GM10248 (cell line): ENCODE data around the gene ARSA.
A peak's percentile ranks its signal among the peaks of the same experiment; 100 is the strongest.

Experiments
- CTCF ChIA-PET: fragments of 300-600 bp; sonication (Branson Sonifier 250); formaldehyde crosslinking; extraction: SDS; loops from one replicate; lab custom pipeline; 2021; ENCODE audit warnings: antibody characterized with exemption; lab: Yijun Ruan, JAX
- POLR2A ChIA-PET: fragments of 350-650 bp; sonication (Branson Sonifier 250); formaldehyde crosslinking; extraction: SDS; loops from one replicate; lab custom pipeline; 2020; ENCODE audit warnings: antibody characterized with exemption; lab: Yijun Ruan, JAX
- DNase-seq: peaks from one replicate; pipeline ENCODE4 v3.0.0; 2012; ENCODE audit errors: extremely low spot score
- CTCF ChIP-seq: IDR thresholded peaks from 2 replicates; pipeline ENCODE4 v1.5.1; 2012; ENCODE audit warnings: mild to moderate bottlenecking, low read depth; ENCODE audit errors: extremely low read depth, missing control alignments, control extremely low read depth

The ARSA gene

GRCh38 chr22:50607659-50608020 is 20.3 kb downstream of the ARSA start:
- POLR2A ChIA-PET, result no interaction called here
- TF ChIP-seq CTCF, result no peak
- CTCF ChIA-PET, result interaction anchor here (1.3 to 3.8 kb wide), 2 partner anchors 13 to 32 kb away, joined by 3 to 25 read pairs; no protein-coding TSS in a partner anchor
- DNase-seq, result no peak

- no peak for TF ChIP-seq CTCF
- DNase-seq, result no peak
- CTCF ChIA-PET, result interaction anchor here (1.1 to 3.8 kb wide), 4 partner anchors 14 to 331 kb away, joined by 3 to 25 read pairs (median 3); no protein-coding TSS in a partner anchor
- POLR2A ChIA-PET, result no interaction called here
Measured at GRCh38 chr22:50606946-50607658, 20.9 kb downstream of the ARSA start.

GRCh38 chr22:50606165-50606945 is 21.6 kb downstream of the ARSA start:
- ChIA-PET POLR2A (no interaction called here), CTCF (interaction anchor here (0.6 to 3.8 kb wide), 5 partner anchors 11 to 330 kb away, joined by 3 to 25 read pairs (median 3); no protein-coding TSS in a partner anchor)
- peak; percentile 37 for DNase-seq
- TF ChIP-seq CTCF, result peak; percentile 19

GRCh38 chr22:50605613-50606074 is 22.3 kb downstream of the ARSA start:
- TF ChIP-seq CTCF, result no peak
- POLR2A ChIA-PET, result no interaction called here
- CTCF ChIA-PET, result interaction anchor here (3.8 kb wide), 1 partner anchor 15 kb away, joined by 25 read pairs; no protein-coding TSS in a partner anchor
- no peak for DNase-seq

- ChIA-PET CTCF (interaction anchor here (3.8 kb wide), 1 partner anchor 16 kb away, joined by 25 read pairs; no protein-coding TSS in a partner anchor), POLR2A (no interaction called here)
- no peak for TF ChIP-seq CTCF
- no peak for DNase-seq
Measured at GRCh38 chr22:50605002-50605612, 22.8 kb downstream of the ARSA start.
